CD4-positive, alpha-beta T cell treated with Interleukin-6 at 100 ng/mL for 8 hours (primary cell): ENCODE data around the gene ASH1L.
A peak's percentile ranks its signal among the peaks of the same experiment; 100 is the strongest.
"Not testable (repeated sequence)": the region's sequence is repeated elsewhere in the genome, so short reads cannot be mapped to it uniquely, and the experiment has no call there.

Experiments
- DNase-seq: peaks from one replicate; pipeline ENCODE4 v3.0.0-alpha.2; 2020; ENCODE audit warnings: mixed read lengths, low spot score

ASH1L gene

GRCh38 chr1:155555915-155556314, 6.7 kb downstream of the ASH1L start:
- no peak for DNase-seq

GRCh38 chr1:155553349-155553748, 9.3 kb downstream of the ASH1L start:
- DNase-seq: no peak

GRCh38 chr1:155548706-155549105, 13.9 kb downstream of the ASH1L start:
- DNase-seq: no peak

- DNase-seq: no peak
Observed at GRCh38 chr1:155540000-155540874, 22.4 kb downstream of the ASH1L start.

DNA sequence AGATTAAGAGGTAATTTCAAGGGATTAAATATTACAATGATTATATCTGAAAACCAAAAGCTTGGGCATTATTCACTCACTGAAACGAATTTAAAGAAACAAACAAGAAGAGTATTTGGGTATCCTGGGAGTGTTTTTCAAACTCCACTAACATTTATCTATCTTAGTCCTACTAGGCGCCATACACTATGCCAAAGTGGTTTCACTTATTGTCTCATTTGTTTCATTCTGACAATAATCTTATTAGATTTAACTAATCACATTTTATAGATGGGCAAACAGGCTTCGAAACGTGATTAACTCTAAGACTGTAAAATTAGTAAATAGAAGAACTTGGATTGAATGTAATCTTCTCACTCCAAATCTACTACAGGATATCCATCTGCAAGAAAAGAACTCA, 25.4 kb downstream of the ASH1L start:
- DNase-seq: no peak

DNA sequence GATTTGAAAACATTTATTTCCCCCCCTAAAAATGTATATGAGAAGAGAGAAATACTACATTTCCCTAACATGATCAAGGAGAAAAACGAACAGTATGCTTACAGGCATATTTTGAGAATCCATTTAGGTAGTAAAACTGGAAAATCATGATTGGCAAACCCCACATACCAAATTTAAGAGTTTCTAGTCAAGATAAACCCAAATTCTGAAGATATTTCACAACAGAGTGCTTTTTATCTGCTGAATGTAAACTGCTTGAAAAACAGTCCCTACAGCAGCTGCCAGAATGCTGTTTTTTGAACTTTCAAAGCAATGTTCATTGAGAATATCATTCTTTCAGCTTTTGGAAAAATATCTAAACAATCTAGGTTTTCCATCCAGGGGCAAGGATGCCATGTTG, 31.0 kb downstream of the ASH1L start:
- no peak for DNase-seq

GRCh38 chr1:155529929-155530328, 32.7 kb downstream of the ASH1L start:
- no peak for DNase-seq

DNA sequence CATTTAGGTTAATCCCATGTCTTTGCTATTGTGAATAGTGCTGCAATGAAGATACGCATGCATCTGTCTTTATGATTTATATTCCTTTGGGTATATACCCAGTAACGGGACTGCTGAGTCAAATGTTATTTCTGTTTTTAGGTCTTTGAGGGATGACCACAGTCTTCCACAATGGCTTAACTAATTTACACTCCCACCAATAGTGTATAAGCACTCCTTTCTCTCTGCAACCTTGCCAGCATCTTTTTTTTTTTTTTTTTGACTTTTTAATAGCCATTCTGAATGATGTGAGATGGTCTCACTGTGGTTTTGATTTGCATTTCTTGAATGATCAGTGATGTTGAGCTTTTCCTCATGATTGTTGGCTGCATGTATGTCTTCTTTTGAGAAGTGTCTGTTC, 33.5 kb downstream of the ASH1L start:
- no peak for DNase-seq

DNA sequence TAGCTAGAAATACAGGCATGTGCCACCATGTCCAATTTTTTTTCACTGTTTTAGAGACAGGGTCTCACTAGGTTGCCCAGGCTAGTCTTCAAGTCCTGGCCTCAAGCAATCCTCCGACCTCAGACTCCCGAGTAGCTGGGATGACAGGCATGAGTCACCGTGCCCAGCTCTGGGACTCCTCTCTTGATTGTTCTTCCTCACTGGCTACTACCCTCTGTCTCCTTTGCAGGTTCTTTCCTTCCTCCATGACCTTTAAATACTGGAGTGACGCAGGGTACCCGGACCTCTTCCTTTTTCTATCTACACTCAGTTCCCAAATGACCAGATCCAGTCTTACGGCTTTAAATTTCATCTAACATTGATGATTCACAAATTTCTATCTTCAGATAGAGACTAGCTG, 34.9 kb downstream of the ASH1L start:
- no peak for DNase-seq

GRCh38 chr1:155526356-155526755, 36.2 kb downstream of the ASH1L start:
- DNase-seq: no peak

GRCh38 chr1:155522069-155522468, 40.5 kb downstream of the ASH1L start:
- DNase-seq: no peak

DNA sequence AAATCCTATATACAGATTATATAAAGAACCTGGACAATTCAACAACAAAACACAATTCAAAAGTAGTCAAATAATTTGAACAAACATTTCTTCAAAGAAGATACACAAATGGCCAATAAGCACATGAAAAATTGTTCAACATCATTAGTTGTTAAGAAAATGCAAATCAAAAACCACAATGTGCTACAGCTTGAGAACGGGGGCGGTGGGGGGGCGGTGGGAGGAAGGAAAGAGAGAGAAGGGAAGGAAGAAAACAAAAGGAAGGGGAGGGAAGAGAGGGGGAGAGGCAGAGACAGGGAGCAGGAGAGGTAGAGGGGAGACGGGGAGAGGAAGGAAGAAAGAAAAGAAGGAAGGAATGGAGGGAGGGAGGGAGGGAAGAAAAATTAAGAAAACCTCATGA, 44.1 kb downstream of the ASH1L start:
- no peak for DNase-seq

DNA sequence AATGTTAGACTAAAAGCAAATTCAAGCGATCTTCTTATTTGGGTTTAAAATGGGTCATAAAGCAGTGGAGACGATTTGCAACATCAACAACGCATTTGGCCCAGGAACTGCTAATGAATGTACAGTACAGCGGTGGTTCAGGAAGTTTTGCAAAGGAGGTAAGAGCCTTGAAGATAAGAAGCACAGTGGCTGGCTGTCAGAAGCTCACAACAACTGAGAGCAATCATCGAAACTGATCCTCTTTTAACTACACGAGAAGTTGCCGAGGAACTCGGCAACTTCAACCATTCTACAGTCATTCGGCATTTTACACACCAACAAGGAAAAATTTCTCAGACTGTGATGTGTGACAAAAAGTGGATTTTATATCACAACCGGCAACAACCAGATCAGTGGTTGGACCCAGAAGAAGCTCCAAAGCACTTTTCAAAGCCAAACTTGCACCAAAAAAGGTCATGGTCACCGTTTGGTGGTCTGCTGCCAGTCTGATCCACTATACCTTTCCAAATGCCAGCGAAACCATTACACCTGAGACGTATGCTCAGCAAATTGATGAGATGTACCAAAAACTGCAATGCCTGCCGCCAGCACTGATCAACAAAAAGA, 47.9 kb downstream of the ASH1L start:
- peak; percentile 36 for DNase-seq

DNA sequence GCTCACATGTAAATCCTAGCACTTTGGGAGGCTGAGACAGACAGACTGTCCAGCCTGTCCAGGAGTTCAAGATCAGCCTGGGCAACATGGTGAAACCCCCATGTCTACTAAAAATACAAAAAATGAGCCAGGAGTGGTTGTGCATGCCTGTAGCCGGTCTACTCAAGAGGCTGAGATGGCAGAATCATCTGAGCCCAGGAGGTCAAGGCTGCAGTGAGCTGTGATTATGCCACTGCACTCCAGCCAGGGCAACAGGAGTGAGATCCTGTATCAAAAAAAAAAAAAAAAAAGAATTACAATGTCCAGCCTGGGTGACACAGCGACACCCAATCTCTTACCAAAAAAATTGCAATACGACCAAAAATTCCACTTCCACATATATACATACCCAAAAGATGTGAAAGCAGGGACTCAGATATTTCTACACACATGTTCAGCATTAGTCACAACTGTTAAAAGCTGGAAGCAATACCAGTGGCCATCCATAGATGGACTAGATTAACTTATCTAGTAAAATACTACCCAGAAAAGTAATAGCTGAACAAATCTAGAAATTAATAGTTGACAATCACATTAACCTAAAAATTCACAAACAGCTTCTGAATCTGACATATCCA, 49.2 kb downstream of the ASH1L start:
- DNase-seq: no peak

- DNase-seq: not testable (repeated sequence)
Observed at GRCh38 chr1:155511385-155511784, 51.2 kb downstream of the ASH1L start.

- DNase-seq: no peak
Observed at GRCh38 chr1:155509064-155509463, 53.5 kb downstream of the ASH1L start.

DNA sequence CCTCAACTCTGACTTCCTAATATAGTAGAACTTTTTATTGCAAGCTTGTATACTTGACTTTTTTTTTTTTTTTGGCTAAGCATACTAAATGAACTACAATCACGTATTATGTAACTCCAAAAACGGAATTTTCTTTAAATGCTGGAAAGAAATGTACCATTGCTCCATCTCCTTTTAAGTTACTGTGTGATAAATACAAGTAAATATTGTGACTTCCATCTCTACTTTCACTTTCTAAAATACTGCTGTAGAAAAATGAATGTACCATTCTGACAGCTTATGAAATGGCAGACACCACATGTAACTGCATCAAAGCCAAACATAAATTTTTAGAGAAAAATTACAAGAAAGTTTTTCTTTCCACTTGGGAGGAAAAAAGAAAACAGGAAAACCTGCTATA, 54.7 kb downstream of the ASH1L start:
- no peak for DNase-seq

- not testable (repeated sequence) for DNase-seq
Observed at GRCh38 chr1:155505963-155506362, 56.6 kb downstream of the ASH1L start.

- DNase-seq: no peak
Observed at GRCh38 chr1:155504207-155504606, 58.4 kb downstream of the ASH1L start.

DNA sequence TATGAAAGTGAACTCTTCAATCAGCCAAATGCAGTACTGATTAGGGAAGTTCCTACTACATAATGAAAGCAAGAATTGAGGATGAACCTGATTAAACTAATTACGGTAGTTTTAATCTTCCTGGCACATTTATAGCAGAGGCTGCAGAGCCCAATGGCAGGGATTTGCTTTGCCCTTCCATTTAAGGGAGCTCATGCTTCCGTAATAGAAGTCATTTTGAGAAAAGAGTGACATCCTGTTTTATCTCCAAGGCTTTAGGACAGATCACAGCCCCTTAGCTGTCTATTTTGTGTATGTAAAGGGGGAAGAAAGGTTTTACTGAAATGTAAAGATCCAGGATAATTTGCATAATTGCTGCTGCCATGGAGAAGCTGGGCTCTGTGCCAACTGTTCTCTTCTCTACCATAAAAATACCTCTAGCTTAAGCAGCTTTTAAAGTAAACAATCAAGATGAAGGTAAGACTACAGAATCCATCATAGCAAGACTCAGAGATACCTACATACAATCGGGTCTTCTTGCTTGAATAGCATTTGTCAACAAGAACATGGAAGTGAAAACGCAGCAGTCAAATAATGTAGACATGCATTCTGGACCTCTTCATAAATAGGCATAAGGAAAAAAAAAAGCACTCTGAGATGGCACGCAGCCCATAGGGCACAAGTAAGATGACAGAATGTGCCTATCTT, 62.5 kb downstream of the ASH1L start:
- no peak for DNase-seq

DNA sequence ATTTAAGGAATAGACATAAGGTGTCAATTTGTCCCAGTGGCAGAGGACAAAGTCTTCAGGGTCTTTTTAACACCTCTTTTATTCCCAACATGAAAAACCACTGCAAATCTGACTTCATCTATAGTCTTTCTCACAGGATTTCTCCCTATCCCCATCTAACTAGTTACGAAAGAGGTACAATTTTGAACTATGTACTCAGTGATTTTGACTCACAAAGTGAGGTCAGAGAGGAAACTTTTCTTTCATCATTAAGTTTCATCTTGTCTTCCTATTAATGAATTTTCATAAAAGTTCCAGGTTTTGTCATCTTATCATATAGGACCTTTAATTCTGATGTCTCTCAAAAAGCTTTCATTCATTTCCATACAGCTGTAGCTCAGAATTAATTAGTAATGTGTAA, 63.3 kb downstream of the ASH1L start:
- DNase-seq: no peak

DNA sequence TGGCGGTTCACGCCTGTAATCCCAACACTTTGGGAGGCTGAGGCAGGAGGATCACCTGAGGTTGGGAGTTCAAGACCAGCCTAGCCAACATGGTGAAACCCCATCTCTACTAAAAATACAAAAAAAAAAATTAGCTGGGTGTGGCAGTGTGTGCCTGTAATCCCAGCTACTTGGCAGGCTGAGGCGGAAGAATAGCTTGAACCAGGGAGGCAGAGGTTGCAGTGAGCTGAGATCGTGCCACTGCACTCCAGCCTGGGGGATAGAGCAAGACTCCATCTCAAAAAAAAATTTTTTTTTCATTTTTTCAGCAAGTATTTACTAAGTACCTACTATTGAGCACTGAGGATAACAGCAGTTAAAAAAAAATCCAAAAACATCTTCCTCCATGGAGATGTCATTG, 69.0 kb downstream of the ASH1L start:
- not testable (repeated sequence) for DNase-seq

- DNase-seq: not testable (repeated sequence)
Observed at GRCh38 chr1:155488419-155488818, 74.2 kb downstream of the ASH1L start.
